Panc1 (cell line): ENCODE data around the gene TMEM242.

Experiments
- CTCF ChIP-seq: fragments of 450-650 bp; IDR thresholded peaks from 2 replicates; pipeline ENCODE4 v1.5.1; 2017; ENCODE audit warnings: mild to moderate bottlenecking
- SIN3A ChIP-seq: IDR thresholded peaks from 2 replicates; pipeline ENCODE4 v1.6.1; 2012; ENCODE audit warnings: low read depth, mild to moderate bottlenecking, low read length, moderate library complexity, borderline replicate concordance; ENCODE audit not compliant: insufficient read depth

- TF ChIP-seq CTCF (no peak), SIN3A (no peak)
Observed at GRCh38 chr6:157326979-157327378, 3.7 kb upstream of the TMEM242 start.
